DMS 273 treated with DMSO at 0.1 percent for 48 hours (cell line): ENCODE data around the gene SPNS3.
A peak's percentile ranks its signal among the peaks of the same experiment; 100 is the strongest.

Experiments
- DNase-seq: peaks from one replicate; lab custom pipeline; 2025; lab: John Stamatoyannopoulos, UW

SPNS3 gene

DNA sequence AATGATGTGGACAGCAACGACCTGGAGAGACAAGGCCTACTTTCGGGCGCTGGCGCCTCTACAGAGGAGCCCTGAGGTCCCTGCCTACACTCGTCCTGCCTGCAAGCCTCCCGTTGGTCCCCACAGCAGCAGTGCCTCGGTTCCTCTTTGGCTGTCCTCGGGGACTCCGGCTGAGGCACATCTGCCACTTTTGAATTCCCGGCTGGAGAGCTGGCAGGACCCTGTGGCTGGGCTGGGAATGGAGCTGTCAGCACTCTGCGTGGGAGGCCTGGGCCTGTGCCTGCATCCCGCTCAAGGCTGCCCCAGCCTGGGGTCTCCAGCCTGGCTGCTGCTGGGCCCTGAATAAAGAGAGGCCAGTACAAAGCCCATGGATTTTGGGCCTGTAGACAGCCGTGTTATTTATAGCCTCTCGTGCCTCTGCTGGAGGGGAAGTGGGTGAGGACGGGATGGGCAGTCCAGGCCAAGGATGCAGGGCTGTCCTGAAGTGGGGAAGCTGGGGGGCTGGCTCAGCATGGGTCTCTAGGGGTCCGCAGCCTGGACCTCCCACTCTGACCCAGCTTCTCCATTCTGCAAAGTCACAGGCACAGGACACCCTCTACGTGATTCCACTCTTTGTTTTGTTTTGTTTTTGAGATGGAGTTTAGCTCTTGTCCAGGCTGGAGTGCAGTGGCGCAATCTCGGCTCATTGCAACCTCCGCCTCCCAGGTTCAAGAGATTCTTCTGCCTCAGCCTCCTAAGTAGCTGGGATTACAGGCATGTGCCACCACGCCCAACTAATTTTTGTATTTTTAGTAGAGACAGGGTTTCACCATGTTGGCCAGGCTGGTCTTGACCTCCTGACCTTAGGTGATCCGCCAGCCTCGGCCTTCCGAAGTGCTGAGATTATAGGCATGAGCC, 54.3 kb downstream of the SPNS3 start:
- DNase-seq = no peak

- DNase-seq = no peak
Measured at GRCh38 chr17:4488989-4489595, 55.4 kb downstream of the SPNS3 start.

DNA sequence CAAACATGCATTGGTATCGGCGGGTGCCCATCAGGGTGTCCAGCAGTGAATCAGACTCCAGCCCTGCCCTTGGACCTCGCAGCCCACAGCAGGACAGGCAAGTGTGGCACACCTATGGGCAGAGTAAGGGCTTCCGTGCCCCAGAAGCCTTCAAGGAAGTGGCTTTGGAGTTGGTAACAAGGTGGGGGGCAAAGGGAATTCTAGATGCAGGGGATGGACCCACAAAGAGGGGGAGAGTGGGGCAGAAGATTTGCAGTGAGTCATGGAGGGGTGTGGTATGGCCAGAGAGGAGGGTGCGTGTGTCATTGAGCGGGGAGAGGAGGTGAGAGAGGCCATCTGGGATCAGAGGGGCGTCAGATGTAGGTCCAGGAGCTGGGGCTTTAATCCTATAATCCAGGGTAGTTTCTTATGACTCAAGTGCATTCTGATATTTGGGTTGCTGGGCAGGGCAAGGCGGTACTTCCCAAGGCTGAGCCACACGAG, 56.4 kb downstream of the SPNS3 start:
- DNase-seq = no peak

GRCh38 chr17:4490637-4491061, 56.9 kb downstream of the SPNS3 start:
- DNase-seq = no peak

DNA sequence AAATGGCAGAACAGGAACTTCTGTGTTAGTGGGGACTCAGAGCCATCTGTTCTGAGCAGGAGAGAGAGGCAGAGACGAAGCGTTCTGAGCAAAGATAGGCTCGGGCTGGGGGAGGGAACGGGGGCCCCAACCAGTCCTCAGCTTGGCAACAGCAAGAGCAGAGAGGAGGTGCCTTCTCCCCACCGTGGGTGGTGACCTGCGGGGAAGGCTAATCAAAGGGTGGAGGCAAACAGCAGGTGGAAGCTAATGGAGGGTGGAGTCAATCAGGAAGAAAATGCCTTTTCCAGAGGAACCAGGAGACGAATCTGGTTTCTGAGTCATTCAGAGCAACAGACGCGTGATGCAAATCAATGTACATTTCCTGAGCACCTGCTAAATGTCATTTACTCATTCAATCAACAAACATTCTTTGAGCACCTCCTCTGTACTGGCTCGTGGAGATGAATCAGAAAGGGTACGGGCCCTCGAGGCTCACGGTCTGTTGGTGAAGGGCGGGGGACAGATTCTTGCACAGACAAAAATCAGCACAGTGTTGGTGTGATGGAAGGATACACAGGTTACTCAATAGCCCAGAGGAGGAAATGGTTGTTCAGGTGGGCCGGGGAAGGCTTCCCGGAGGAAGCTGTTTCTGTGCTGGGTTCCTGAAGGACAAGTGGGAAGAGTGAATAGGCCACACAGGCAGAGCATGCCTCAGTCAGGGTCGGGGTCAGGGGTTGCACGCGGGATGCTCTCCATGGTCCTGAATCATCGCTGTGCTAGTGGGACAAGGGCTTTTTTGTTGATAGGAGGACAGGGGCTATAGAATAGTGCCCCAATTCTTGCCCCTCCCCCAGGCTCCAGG, 59.2 kb downstream of the SPNS3 start:
- DNase-seq = no peak

GRCh38 chr17:4497101-4497824, 63.5 kb downstream of the SPNS3 start:
- no peak for DNase-seq

DNA sequence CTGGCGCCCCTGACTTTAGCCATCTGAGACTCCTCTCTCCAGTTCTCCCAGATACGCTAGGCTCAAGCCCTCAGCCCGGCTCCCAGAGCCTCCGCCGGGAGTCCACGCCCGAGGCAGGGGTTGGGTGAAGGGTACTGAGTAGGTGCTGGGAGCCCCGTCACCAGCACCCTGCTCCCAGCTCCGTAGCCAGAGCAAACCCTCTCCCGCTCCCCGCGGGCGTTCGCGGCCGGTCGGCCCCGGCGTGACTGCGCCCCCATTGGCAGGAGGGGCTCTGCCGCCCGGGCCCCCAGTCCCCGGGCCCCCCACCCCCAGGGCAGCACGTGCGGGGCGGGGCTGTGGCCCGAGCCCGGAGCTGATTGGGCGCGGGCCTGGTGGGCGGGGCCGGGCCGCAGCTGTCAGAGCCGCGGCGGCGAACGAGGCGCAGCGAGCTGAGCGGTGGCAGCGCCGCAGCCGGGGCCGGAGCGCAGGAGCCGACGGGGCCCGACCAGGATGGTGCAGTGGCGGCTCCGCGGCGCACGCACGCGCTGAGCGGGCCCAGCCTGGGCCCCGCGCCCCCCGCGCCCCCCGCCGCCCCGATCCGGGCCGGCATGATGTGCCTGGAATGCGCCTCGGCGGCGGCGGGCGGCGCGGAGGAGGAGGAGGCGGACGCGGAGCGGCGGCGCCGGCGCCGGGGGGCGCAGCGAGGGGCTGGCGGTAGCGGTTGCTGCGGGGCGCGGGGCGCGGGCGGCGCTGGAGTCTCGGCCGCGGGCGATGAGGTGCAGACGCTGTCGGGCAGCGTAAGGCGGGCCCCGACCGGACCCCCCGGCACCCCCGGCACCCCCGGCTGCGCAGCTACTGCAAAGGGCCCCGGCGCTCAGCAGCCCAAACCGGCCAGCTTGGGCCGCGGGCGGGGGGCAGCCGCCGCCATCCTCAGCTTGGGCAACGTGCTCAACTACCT, 65.0 kb downstream of the SPNS3 start, which contains the start of gene SPNS2:
TSS of gene SPNS2 (plus strand) at position 421 of the 937 bp plus-strand sequence. CDS start at position 588, 167 bp downstream.
- peak; percentile 19 for DNase-seq

DNA sequence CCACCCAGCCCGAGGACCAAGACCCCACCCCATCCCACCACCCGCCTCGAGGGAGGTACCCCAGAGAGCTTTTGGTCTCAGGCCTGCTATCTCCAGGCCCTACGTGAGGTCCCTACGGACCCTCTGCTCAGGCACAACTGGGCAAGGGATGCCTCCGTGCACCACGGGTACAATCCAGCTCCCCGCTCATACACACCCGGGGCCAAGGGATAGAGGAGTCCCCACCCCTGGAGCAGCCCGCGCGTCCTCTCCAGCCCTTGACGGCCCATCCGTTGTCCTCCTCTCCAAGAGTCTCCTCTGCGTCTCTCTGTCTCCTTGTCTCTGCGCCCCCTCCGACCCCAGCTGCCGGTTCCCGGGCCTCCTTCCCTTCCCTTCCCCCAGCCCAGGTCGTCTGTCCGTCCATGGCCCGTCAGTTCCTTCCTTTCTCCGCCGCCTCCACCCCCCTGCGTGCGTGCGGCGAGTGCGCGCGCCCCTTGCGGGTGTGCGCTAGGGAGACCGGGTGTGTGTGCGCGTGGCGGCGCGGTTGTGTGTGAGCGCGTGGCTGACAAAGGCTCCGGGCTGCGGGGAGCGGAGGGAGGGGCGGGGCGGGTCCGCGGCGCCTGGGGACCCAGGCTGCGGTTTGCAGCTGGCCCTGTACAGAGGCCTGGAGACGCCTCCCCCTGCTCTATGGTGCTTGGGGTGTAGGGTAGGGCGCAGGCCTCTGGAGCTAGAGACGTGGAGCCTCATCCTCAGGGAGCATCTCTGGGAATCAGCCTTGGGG, 65.9 kb downstream of the SPNS3 start:
- DNase-seq = no peak

GRCh38 chr17:4500191-4500571, 66.4 kb downstream of the SPNS3 start:
- no peak for DNase-seq

- DNase-seq = no peak
Measured at GRCh38 chr17:4501295-4501949, 67.7 kb downstream of the SPNS3 start.

DNA sequence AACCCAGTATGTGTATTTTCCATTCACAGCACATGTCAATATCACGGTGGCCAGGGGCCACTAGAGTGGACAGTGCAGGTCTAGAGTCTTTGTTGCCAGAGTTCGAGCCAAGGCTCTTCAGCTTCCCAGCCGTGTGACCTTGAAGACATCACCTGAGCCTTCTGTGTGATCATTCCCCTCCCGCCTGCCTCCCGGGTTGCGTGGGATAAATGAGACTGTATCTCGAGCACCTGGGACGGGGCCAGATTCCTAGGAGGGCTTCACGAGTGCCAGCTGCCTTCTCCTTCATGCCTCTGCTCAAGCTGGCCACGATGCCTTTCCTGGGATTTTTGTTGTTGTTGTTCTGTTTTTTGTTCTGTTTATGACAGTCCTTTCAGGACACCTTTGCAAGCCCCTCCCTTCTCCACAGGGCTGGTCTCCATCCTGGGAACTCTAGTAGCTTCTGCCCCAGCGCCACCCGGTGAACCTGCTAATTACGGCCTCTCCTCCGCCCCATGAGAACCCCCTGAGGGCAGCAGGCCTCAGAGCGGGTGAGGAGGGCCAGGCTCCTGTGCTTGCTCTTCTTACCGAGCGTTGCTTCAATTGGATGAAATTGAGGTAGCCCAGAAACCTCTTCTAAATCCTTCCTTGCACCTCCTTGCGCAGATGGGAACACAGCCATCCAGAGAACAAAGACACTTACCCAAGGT, 68.9 kb downstream of the SPNS3 start:
- no peak for DNase-seq

DNA sequence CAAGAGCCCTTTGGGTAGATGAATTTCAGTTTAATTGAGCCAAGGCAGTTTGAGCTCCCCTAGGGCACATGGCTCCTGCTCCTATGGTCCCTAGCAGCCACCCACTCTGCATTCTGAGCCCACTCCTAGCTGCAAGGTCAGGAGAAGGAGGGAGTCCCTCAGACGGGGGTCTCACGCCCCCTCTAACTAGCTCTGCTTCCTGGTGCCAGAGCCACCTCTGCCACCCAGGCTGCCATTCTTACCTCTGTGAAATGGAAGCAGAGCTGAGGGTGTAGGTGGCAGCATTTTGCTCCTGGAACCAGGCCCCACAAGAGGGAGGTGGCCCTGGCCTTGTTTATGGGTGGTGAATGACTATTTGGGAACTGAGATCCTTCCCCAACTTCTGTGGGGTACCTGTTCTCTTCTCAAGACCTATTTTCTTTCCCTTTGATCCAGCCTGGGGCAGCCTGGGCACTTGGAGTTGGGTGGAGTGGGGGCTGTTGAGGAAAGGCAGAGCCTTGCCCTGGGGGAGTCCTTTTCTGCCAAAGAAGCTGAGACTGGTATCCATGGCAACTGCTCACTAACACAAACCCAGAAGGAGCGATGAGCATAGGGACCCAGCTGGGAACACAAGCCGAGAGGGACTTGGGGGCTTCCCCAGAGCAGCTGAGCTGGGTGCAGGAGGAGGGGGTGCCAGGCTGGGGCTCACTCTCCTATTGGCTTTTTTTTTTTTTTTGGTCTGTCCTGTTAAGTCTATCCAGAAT, 69.7 kb downstream of the SPNS3 start:
- DNase-seq = no peak

DNA sequence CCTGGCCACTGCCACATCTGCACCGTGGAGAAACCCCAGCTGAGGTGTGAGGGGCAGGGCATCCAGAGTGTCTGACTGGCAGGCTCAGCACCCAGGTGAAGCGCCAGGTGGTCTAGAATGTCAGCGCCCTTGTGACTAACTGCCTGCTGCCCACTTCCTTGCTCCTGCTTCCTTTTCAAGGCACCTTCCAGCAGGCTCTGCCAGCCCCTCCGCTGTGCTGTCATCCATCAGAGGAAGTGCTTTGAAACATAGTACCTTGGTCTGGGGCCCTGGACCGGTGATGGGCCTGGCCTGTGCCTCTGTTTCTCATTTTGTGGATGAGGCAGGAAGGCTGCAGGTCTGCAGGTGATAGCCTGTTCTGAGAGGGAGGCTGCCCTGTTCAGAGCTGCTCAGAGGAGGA, 70.4 kb downstream of the SPNS3 start:
- no peak for DNase-seq

GRCh38 chr17:4505187-4505586, 71.4 kb downstream of the SPNS3 start:
- DNase-seq = no peak

- DNase-seq = no peak
Measured at GRCh38 chr17:4506175-4506813, 72.6 kb downstream of the SPNS3 start.

DNA sequence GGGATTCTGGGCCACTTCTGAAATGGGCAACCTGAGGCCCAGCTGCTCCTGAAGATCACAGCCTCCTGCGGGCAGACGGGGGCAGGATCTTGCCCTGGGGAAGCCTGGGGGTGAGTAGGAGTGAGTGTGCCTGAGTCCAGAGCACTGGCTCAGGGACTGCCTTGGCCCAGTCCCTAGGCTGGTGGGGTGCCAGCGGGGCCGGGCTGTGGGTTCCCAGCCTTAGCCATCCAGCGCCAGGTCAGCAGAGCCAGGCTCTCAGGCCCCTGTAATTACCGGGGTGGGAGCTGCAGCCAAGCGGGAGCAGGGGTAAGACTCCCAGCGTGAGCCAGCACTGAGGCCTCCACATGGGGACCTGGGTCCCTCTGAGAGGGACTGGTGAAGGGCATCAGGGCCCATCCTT, 73.2 kb downstream of the SPNS3 start:
- DNase-seq = no peak

GRCh38 chr17:4507361-4508111, 73.8 kb downstream of the SPNS3 start:
- no peak for DNase-seq
